D721Med (cell line): ENCODE results near the gene SGPP1.

Experiments
- DNase-seq: peaks from one replicate; pipeline ENCODE4 v3.0.0; 2011; ENCODE audit warnings: low spot score; ENCODE audit not compliant: insufficient read length
- FAIRE-seq: peaks from 2 replicates; lab custom pipeline; 2011; peaks lifted over from hg19 to GRCh38; lab: Jason Lieb, UNC
- CTCF ChIP-seq: IDR thresholded peaks from 2 replicates; pipeline ENCODE4 v1.5.1; 2012; ENCODE audit warnings: mild to moderate bottlenecking, control low read depth; ENCODE audit not compliant: insufficient read depth; ENCODE audit errors: missing control alignments

Gene SGPP1

DNA sequence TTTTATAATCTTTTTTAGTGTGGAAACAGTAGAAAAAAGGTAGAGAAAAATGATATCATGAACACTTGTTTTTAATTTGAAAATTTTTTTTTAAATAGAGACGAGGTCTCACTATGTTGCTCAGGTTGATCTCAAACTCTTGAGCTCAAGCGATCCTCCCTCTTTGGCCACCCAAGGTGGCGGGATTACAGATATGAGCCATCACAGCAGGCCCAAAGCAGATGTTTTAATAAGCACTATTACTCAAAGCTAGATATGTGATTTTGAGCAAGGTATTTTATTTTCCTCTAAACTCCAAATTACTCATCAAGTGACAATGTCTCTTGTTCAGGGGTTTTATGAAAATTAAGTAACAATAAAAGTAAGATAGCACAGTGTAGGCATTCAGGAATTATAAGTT lies 75.5 kb downstream of the SGPP1 start:
- DNase-seq (no peak), FAIRE-seq (no peak)
- TF ChIP-seq CTCF, result no peak

DNA sequence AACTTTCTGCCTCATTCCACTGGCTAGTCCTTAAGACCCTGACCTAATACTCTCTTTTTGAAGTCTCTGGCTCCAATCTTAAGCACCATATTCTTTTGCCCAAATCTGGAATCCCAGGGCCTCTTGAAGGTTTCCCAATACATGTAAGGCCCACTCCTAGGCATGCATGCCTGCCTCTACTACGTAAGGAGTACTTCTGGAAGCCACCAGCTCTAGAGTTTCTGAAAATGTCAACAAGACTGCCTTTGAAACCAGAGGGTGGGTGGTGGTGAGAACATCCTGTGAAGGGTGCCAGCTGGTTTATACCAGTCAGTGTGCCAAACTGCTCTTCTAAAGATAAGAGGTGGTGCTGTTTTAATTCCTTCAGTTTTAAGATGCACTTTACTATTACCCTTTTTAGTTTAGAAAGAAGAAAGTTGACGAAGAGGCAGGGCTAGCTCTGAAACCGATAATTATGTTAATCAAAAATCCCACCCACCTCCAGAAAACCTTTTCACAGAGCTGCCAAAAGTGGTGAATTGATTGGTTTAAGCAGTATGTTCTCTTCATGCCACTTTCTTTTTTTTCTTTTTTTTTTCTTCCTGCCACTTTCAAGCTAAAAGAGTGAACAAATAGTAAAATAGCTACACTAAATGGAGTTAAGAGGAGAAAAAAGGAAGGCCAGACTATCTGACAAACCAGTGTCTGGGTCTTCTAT lies 77.5 kb downstream of the SGPP1 start:
- TF ChIP-seq CTCF, result no peak
- FAIRE-seq (no peak), DNase-seq (no peak)

DNA sequence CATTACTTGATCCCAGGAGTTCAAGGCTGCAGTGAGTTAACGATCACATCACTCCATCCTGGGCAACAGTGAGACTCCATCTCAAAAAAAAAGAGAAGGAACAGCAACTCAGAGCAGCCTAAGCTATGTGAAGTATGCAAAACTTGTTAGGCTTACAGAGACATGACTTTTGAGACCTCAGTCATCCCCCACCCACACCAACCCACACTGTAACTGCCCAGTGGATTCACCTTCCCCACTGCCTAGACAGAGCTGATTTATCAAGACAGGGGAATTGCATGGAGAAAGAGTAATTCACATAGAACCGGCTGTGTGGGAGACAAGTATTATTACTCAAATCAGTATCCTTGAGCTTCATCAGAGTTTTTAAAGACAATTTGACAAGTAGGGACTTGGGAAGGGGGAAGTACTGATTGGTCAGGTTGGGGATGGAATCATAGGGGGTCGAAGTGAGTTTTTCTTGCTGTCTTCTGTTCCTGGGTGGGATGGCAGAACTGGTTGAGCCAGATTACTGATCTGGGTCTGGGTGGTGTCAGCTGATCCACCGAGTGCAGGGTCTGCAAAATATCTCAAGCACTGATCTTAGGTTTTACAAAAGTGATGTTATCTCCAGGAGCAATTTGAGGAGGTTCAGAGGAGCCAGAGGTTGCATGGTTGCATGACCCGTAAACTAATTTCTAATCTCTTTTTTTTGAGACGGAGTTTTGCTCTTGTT lies 80.0 kb downstream of the SGPP1 start:
- no peak for TF ChIP-seq CTCF
- FAIRE-seq, result no peak
- no peak for DNase-seq

DNA sequence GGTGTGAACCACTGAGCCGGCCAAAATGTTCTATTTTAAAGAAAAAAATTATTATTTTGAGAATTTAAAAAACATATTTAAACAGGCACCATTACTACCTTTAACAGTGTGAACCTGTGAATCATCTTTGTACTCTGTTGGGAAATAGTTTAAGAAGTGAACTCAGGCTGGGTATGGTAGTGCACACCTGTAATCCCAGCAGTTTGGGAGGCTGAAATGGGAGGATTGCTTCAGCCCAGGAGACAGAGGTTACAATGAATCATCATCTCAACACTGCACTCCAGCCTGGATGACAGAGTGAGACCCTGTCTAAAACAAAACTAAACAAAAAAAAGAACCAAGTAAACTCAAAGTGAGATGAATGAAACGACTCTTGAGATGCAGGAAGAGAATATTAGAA lies 83.1 kb downstream of the SGPP1 start:
- no peak for DNase-seq
- FAIRE-seq, result no peak
- no peak for TF ChIP-seq CTCF

DNA sequence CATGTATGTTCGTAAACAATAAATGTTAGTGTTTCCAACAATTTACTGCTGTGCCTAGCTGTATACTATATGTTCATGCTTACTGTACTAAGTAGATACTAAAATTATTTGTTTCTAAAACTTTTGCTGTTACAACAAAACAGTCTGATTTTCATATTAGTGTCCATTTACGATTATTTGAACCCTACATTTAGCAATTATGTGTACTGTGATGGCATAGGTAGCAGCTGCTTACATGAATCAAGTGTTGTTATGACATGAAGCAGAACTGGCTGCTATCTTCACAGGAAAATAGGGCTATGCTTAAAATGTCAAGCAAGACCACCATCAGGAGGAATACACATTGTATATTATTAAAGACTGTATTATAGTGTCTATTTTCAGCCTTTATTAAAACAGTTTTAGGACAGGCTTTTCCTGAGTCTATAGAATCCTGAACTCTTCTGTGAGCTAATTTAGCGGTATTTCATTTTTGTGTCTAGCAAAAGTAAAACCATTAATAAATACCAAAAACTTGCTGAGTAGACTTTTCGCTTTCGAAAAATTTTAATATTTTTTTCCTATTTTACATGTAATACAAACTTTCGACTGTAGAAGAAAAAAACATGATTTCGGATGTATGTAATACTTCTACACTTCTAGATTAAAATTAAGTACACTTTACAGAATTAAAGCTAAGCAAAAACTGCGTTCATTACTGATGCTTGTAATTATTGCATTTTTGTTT lies 85.0 kb downstream of the SGPP1 start:
- FAIRE-seq (no peak), DNase-seq (no peak)
- no peak for TF ChIP-seq CTCF

GRCh38 chr14:63642229-63642611 lies 85.6 kb downstream of the SGPP1 start:
- TF ChIP-seq CTCF, result no peak
- DNase-seq (peak; percentile 59), FAIRE-seq (peak; percentile 74)
